ENCODE data around the gene CFAP74. TPM values are rescaled to one million over a fixed set of nuclear protein-coding genes. Genes with fewer than 3 reads are reported as not detected.

Gene CFAP74
- total and polyA plus RNA-seq, 2 of the 13 experiments (the other 11 are each of a cell fraction or from before 2014, with no cell fraction given): 0.27 to 0.62 TPM

DNA sequence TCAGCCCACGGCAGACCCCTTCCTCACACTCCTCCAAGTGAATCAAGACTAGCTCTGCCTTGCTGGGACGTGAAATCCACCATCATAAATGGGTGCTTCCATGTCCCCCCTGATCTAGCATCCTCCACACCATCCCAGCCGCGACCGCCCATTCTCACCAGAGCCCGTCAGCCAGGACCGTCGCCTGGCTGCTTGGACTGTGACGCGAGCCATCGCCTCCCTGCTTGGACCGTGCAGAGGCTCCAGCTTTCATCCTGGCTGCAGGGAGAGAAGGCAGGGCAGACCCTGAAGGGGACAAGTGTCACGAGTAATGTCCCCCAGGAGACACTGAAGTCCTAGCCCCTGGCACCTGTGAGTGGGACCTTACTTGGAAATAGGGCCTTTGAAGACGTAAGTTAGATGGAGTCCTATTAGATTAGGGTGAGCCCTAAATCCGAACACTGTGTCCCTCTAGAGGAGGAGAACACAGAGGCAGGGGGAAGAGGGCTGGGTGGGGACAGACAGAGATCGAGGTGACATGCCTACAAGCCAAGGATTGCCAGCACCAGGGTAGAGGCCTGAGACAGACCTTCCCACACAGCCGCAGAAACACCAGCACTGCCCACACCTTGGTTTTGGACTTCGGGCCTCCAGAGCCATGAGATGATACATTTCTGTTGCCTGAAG is 33.9 kb upstream of the CFAP74 start:
- POLR2A ChIA-PET: interaction anchor here (1.3 kb wide), 1 partner anchor 12 kb away, joined by 3 read pairs; no protein-coding TSS in a partner anchor
- Histone ChIP-seq H3K9me3 (ENCODE audit: low read length) (no peaks in the 10 kb centered on the region), H3K79me2 (ENCODE audit: insufficient read depth, low read length) (no peaks in the 10 kb centered on the region), H4K20me1 (ENCODE audit: insufficient read depth, low read length) (no peaks in the 10 kb centered on the region), H3K27me3 (ENCODE audit: control insufficient read depth in 1 of 2, insufficient read depth in 2 of 2, low read length in 2 of 2) (peaks cover 19 to 65% of the 10 kb centered on the region in 2 experiments), H3K4me2 (ENCODE audit: low read depth, low read length) (no peak overlapping the region), H3K36me3 (replicated peaks in 1 of 2; ENCODE audit: control insufficient read depth in 1 of 2, insufficient read depth in 2 of 2, low read length in 2 of 2) (no peaks in the 10 kb centered on the region), H3K9ac (ENCODE audit: insufficient read depth, low read depth, low read length) (no peak overlapping the region), H3K27ac (ENCODE audit: extremely low read length, insufficient read depth, low read length) (no peak overlapping the region), H3K4me1 (ENCODE audit: insufficient read depth, low read length) (peaks cover 8% of the 10 kb centered on the region; the same call in 1 of the 2 replicates), H2AFZ (ENCODE audit: low read length) (no peak overlapping the region), H3K4me3 (replicated peaks in 1 of 3; ENCODE audit: insufficient read depth in 1 of 3, low read depth in 2 of 3, low read length in 3 of 3) (no peak overlapping the region)
- ATAC-seq: no peak
- 32% methylated on average over 9 of the region's 18 CpGs for WGBS (ENCODE audit: low lambda C conversion rate)
- no TSS peak for BruUV-seq (replicated peaks)
- intact Hi-C loops (cut with micrococcal nuclease; ENCODE audit: unreplicated experiment): no loop called here
- in situ Hi-C loops (cut with HindIII; ENCODE audit: extremely low pct_ligation_motif_present, low pct_unique_long_range_greater_than_20kb): no loop called here
- TF ChIP-seq ZNF121 (CRISPR knock-in tag; IDR thresholded peaks at IDR 0.05) (no peak), CENPT (CRISPR knock-in tag; IDR thresholded peaks at IDR 0.05; ENCODE audit: low read depth) (no peak), FOSL2 (CRISPR knock-in tag; IDR thresholded peaks at IDR 0.05) (no peak), KDM2A (CRISPR knock-in tag; IDR thresholded peaks at IDR 0.05; ENCODE audit: borderline replicate concordance, low read depth) (no peak), ZNF879 (CRISPR knock-in tag; IDR thresholded peaks at IDR 0.05) (no peak), POGZ (CRISPR knock-in tag; IDR thresholded peaks at IDR 0.05) (no peak), ZNF850 (CRISPR knock-in tag; conservative IDR thresholded peaks at IDR 0.05) (no peak), DMAP1 (CRISPR knock-in tag; IDR thresholded peaks at IDR 0.05) (no peak), ZSCAN9 (CRISPR knock-in tag; IDR thresholded peaks at IDR 0.05; ENCODE audit: borderline replicate concordance) (no peak), RXRA (CRISPR knock-in tag; IDR thresholded peaks at IDR 0.05) (no peak)
- TF ChIP-seq, protein P1, sequence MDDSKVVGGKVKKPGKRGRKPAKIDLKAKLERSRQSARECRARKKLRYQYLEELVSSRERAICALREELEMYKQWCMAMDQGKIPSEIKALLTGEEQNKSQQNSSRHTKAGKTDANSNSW (CRISPR knock-in tag; IDR thresholded peaks at IDR 0.05; ENCODE audit: borderline replicate concordance): no peak
- TF ChIP-seq, protein P2, sequence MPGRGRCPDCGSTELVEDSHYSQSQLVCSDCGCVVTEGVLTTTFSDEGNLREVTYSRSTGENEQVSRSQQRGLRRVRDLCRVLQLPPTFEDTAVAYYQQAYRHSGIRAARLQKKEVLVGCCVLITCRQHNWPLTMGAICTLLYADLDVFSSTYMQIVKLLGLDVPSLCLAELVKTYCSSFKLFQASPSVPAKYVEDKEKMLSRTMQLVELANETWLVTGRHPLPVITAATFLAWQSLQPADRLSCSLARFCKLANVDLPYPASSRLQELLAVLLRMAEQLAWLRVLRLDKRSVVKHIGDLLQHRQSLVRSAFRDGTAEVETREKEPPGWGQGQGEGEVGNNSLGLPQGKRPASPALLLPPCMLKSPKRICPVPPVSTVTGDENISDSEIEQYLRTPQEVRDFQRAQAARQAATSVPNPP (CRISPR knock-in tag; IDR thresholded peaks at IDR 0.05): no peak
- TF ChIP-seq, protein P3, sequence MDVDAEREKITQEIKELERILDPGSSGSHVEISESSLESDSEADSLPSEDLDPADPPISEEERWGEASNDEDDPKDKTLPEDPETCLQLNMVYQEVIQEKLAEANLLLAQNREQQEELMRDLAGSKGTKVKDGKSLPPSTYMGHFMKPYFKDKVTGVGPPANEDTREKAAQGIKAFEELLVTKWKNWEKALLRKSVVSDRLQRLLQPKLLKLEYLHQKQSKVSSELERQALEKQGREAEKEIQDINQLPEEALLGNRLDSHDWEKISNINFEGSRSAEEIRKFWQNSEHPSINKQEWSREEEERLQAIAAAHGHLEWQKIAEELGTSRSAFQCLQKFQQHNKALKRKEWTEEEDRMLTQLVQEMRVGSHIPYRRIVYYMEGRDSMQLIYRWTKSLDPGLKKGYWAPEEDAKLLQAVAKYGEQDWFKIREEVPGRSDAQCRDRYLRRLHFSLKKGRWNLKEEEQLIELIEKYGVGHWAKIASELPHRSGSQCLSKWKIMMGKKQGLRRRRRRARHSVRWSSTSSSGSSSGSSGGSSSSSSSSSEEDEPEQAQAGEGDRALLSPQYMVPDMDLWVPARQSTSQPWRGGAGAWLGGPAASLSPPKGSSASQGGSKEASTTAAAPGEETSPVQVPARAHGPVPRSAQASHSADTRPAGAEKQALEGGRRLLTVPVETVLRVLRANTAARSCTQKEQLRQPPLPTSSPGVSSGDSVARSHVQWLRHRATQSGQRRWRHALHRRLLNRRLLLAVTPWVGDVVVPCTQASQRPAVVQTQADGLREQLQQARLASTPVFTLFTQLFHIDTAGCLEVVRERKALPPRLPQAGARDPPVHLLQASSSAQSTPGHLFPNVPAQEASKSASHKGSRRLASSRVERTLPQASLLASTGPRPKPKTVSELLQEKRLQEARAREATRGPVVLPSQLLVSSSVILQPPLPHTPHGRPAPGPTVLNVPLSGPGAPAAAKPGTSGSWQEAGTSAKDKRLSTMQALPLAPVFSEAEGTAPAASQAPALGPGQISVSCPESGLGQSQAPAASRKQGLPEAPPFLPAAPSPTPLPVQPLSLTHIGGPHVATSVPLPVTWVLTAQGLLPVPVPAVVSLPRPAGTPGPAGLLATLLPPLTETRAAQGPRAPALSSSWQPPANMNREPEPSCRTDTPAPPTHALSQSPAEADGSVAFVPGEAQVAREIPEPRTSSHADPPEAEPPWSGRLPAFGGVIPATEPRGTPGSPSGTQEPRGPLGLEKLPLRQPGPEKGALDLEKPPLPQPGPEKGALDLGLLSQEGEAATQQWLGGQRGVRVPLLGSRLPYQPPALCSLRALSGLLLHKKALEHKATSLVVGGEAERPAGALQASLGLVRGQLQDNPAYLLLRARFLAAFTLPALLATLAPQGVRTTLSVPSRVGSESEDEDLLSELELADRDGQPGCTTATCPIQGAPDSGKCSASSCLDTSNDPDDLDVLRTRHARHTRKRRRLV (CRISPR knock-in tag; IDR thresholded peaks at IDR 0.05): no peak
- no peak for FAIRE-seq
- DNase-seq (ENCODE audit: low spot score): no peak
- CTCF ChIA-PET (ENCODE audit: low intra/inter-chr PET ratio, low total read pairs): no interaction called here

Data from HepG2 (cell line).